Neural cell (in vitro differentiated cells): ENCODE data around the gene PLCD1. TPM values are rescaled to one million over a fixed set of nuclear protein-coding genes. Genes with fewer than 3 reads are reported as not detected.

Source experiments
- H2AFZ ChIP-seq: fragments of 200-600, 300-800 bp; sonication (generic), shearing (Covaris generic); 2 replicates; pipeline ENCODE4 v1.6.0; 2014; ENCODE audit warnings: low read depth, mild to moderate bottlenecking, antibody characterized with exemption, low read length, moderate library complexity
- H3F3A ChIP-seq: fragments of 200-600 bp; shearing (Covaris generic); 2 replicates; pipeline ENCODE4 v1.6.1; 2016; ENCODE audit warnings: mild to moderate bottlenecking, moderate library complexity, mixed read lengths, antibody characterized with exemption, low read length; ENCODE audit not compliant: insufficient read depth, poor library complexity, severe bottlenecking
- H3K27ac ChIP-seq: fragments of 200-600, 300-800 bp; sonication (generic), shearing (Covaris generic); 2 replicates; pipeline ENCODE4 v1.5.1; 2014; ENCODE audit warnings: mild to moderate bottlenecking, low read length, moderate library complexity
- H3K27me3 ChIP-seq: fragments of 300-800, 200-600 bp; sonication (generic), shearing (Covaris generic); 2 replicates; pipeline ENCODE4 v1.6.0; 2014; ENCODE audit warnings: mild to moderate bottlenecking, low read depth, low read length, moderate library complexity; ENCODE audit not compliant: insufficient read depth
- H3K36me3 ChIP-seq: fragments of 300-800, 200-600 bp; sonication (generic), shearing (Covaris generic); 2 replicates; pipeline ENCODE4 v1.5.1; 2014; ENCODE audit warnings: mild to moderate bottlenecking, antibody characterized with exemption, low read length, moderate library complexity; ENCODE audit not compliant: insufficient read depth
- H3K4me2 ChIP-seq: fragments of 300-800, 200-600 bp; sonication (generic), shearing (Covaris generic); 2 replicates; pipeline ENCODE4 v1.6.0; 2014; ENCODE audit warnings: mild to moderate bottlenecking, low read length
- H3K4me3 ChIP-seq: fragments of 300-800, 200-600 bp; sonication (generic), shearing (Covaris generic); 2 replicates; pipeline ENCODE4 v1.5.1; 2014; ENCODE audit warnings: mild to moderate bottlenecking, low read length, moderate library complexity
- H3K79me2 ChIP-seq: fragments of 200-600 bp; shearing (Covaris generic); replicated peaks from 2 replicates; pipeline ENCODE4 v1.6.0; 2014; ENCODE audit warnings: mild to moderate bottlenecking, low read length, moderate library complexity; ENCODE audit not compliant: insufficient read depth
- H3K9ac ChIP-seq: fragments of 300-800, 200-600 bp; sonication (generic), shearing (Covaris generic); 2 replicates; pipeline ENCODE4 v1.6.1; 2016; ENCODE audit warnings: mild to moderate bottlenecking, low read length, mixed read lengths
- H3K9me2 ChIP-seq: fragments of 200-600 bp; shearing (Covaris generic); 2 replicates; pipeline ENCODE4 v1.6.1; 2016; ENCODE audit warnings: mild to moderate bottlenecking, low read length, mixed read lengths; ENCODE audit not compliant: insufficient read depth
- H3K9me3 ChIP-seq: fragments of 200-600, 300-800 bp; sonication (generic), shearing (Covaris generic); 2 replicates; pipeline ENCODE4 v1.6.1; 2016; ENCODE audit warnings: mild to moderate bottlenecking, mixed run types, low read length, moderate library complexity, mixed read lengths
- H4K20me1 ChIP-seq: fragments of 200-600 bp; shearing (Covaris generic); 2 replicates; pipeline ENCODE4 v1.6.1; 2016; ENCODE audit warnings: mild to moderate bottlenecking, mixed run types; ENCODE audit not compliant: insufficient read depth
- CTCF ChIP-seq: fragments of 450-650 bp; IDR thresholded peaks from 2 replicates; pipeline ENCODE4 v1.5.1; 2014; ENCODE audit warnings: antibody characterized with exemption, mild to moderate bottlenecking, moderate library complexity; ENCODE audit not compliant: poor library complexity, severe bottlenecking
- EP300 ChIP-seq: fragments of 450-650 bp; conservative IDR thresholded peaks from 2 replicates; pipeline ENCODE4 v1.6.1; 2014; ENCODE audit warnings: antibody characterized with exemption, mild to moderate bottlenecking, moderate library complexity; ENCODE audit not compliant: poor library complexity, severe bottlenecking
- EZH2 ChIP-seq: fragments of 200-600, 300-800 bp; shearing (Covaris generic), sonication (generic); IDR thresholded peaks from 2 replicates; pipeline ENCODE4 v1.6.1; 2014; ENCODE audit warnings: antibody characterized with exemption, low read length, borderline replicate concordance, mild to moderate bottlenecking; ENCODE audit not compliant: insufficient read depth, poor library complexity, severe bottlenecking
- MXI1 ChIP-seq: fragments of 450-650 bp; conservative IDR thresholded peaks from 2 replicates; pipeline ENCODE4 v1.6.1; 2014; ENCODE audit warnings: antibody characterized with exemption, mild to moderate bottlenecking; ENCODE audit not compliant: poor library complexity, severe bottlenecking
- POLR2AphosphoS5 ChIP-seq: IDR thresholded peaks from 2 replicates; pipeline ENCODE4 v1.6.1; 2012
- RAD21 ChIP-seq: fragments of 450-650 bp; conservative IDR thresholded peaks from 2 replicates; pipeline ENCODE4 v1.6.1; 2014; ENCODE audit warnings: antibody characterized with exemption, mild to moderate bottlenecking, moderate library complexity
- REST ChIP-seq: IDR thresholded peaks from 2 replicates; pipeline ENCODE4 v1.6.1; 2012; ENCODE audit warnings: borderline replicate concordance
- SMC3 ChIP-seq: fragments of 450-650 bp; conservative IDR thresholded peaks from 2 replicates; pipeline ENCODE4 v1.6.1; 2014; ENCODE audit warnings: antibody characterized with exemption, mild to moderate bottlenecking, moderate library complexity; ENCODE audit not compliant: poor library complexity
- TAF1 ChIP-seq: IDR thresholded peaks from 2 replicates; pipeline ENCODE4 v1.6.1; 2012; ENCODE audit warnings: low read depth
- polyA plus RNA-seq: library from polyadenylated mRNA; depleted of rRNA; stranded (reverse); fragments of >200 nt; gene quantifications from 2 replicates; pipeline ENCODE4 v1.2.3, GENCODE V29; 2014

The PLCD1 gene
- polyA plus RNA-seq, 1 donor from 2014 or later: 4.6 TPM

DNA sequence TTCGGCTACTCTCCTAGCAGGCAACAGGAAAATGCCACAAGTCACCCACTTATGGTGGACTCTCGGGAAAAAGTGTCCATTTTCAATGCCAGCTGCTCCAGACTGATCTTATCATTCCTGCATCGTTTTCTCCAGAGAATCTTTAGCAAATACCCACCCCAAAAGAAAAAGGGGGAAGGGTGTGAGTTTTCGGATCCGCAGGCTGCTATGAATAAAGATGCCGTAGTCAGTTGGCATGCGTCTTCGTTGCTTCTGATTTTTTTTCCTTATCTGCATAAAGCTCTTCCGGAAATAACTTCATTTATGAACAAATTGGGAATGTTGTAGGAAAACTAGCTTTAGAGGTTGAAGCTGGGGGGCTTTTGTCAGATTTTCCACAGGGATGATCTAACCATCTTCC, 61.2 kb downstream of the PLCD1 start:
- H3K27ac ChIP-seq: no peak overlapping the region
- H3K27me3 ChIP-seq: no peaks in the 10 kb centered on the region
- no peaks in the 10 kb centered on the region for H3F3A ChIP-seq
- H3K4me3 ChIP-seq: no peak overlapping the region
- H3K36me3 ChIP-seq: no peaks in the 10 kb centered on the region
- no peak overlapping the region for H2AFZ ChIP-seq
- H4K20me1 ChIP-seq: no peaks in the 10 kb centered on the region
- no peak overlapping the region for H3K9ac ChIP-seq
- H3K9me2 ChIP-seq: no peaks in the 10 kb centered on the region
- H3K79me2 ChIP-seq: no peaks in the 10 kb centered on the region
- H3K9me3 ChIP-seq: no peaks in the 10 kb centered on the region
- no peak overlapping the region for H3K4me2 ChIP-seq
- TF ChIP-seq REST (no peak), SMC3 (no peak), TAF1 (no peak), POLR2AphosphoS5 (no peak), EZH2 (no peak), RAD21 (no peak), MXI1 (no peak), CTCF (no peak), EP300 (no peak)

DNA sequence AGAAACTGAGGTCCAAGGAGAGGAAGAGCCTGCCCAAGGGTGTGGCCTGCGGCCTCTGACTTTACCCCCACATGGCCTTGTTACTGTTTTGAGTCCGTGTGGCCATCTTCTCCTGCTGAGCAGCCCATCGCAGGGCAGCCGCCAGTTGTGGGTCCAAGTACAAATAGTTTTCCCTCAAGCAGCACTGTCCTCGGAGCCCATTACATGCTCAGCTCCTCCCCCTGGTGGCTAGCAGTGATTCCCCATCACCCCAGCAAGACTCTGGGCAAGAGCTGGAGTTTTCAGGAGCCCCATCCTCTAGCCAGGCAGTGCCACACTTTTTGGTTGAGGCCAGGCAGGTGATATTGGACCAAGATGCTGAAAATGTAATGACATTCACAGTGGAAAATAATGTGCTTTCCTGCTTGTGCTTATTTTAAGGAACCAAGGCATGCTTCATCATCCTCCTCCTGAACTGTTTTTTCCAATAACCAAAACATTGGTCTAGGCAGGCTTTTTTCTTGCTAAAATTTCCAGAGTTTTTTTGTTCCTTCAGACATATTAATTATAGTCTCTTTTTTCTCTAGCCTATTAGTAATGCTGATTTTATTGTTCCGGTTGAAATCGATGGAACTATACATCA, 62.1 kb downstream of the PLCD1 start:
- H3K4me2 ChIP-seq: no peak overlapping the region
- no peak overlapping the region for H3K4me3 ChIP-seq
- H3K27ac ChIP-seq: no peak overlapping the region
- H2AFZ ChIP-seq: no peak overlapping the region
- H3F3A ChIP-seq: no peaks in the 10 kb centered on the region
- TF ChIP-seq MXI1: no peak
- TF ChIP-seq CTCF: no peak
- TF ChIP-seq TAF1: no peak
- TF ChIP-seq REST: no peak
- no peak for TF ChIP-seq EZH2
- no peak for TF ChIP-seq SMC3
- no peak for TF ChIP-seq EP300
- TF ChIP-seq POLR2AphosphoS5: no peak
- no peak for TF ChIP-seq RAD21
- H3K27me3 ChIP-seq: no peaks in the 10 kb centered on the region
- H3K36me3 ChIP-seq: no peaks in the 10 kb centered on the region
- H3K9me2 ChIP-seq: no peaks in the 10 kb centered on the region
- no peaks in the 10 kb centered on the region for H3K9me3 ChIP-seq
- no peaks in the 10 kb centered on the region for H4K20me1 ChIP-seq
- no peak overlapping the region for H3K9ac ChIP-seq
- no peaks in the 10 kb centered on the region for H3K79me2 ChIP-seq
